Breast epithelium (tissue), 4 donors: ENCODE results near the gene RASGRP1. TPM values are rescaled to one million over a fixed set of nuclear protein-coding genes. Genes with fewer than 3 reads are reported as not detected.

Experiments used
- DNase-seq, 2 donors: peaks; one replicate each; pipeline ENCODE4 v3.0.0-alpha.2; 2019; ENCODE audit warnings: low spot score in 2 of 2
- H3K27ac ChIP-seq, 2 donors: fragments of 200-600 bp; sonication (generic) in 1 of 2; one replicate each; pipeline ENCODE4 v1.5.1; 2016 to 2019; ENCODE audit warnings: mild to moderate bottlenecking in 1 of 2
- H3K27me3 ChIP-seq, 2 donors: fragments of 200-600 bp; sonication (generic) in 1 of 2; one replicate each; pipeline versions ENCODE4 v1.5.1 to v1.6.0; 2017 to 2019; ENCODE audit warnings: control low read depth in 1 of 2, mild to moderate bottlenecking in 1 of 2
- H3K36me3 ChIP-seq: fragments of 200-600 bp; one replicate; pipeline ENCODE4 v1.5.1; 2019
- H3K4me1 ChIP-seq, 2 donors: fragments of 200-600 bp; sonication (generic); one replicate each; pipeline ENCODE4 v1.5.1; 2016 to 2019; ENCODE audit warnings: control low read depth in 1 of 2
- H3K4me3 ChIP-seq, 3 donors: fragments of 200-600 bp; sonication (generic); 1 replicate in 2 of 3; 2 replicates in 1 of 3; pipeline ENCODE4 v1.5.1; 2016 to 2019; ENCODE audit warnings: mild to moderate bottlenecking in 3 of 3, moderate library complexity in 2 of 3
- H3K9me3 ChIP-seq, 2 donors: fragments of 200-600 bp; sonication (generic) in 1 of 2; one replicate each; pipeline ENCODE4 v1.5.1; 2016 to 2019; ENCODE audit warnings: control low read depth in 1 of 2
- POLR2A ChIP-seq: fragments of 450-650 bp; IDR thresholded peaks from one replicate; pipeline ENCODE4 v1.6.1; 2016; ENCODE audit warnings: antibody characterized with exemption, mild to moderate bottlenecking, moderate library complexity
- POLR2AphosphoS5 ChIP-seq, 3 donors: sonication (generic); formaldehyde crosslinking; IDR thresholded peaks; one replicate each; pipeline ENCODE4 v1.6.1; 2017; ENCODE audit warnings: antibody characterized with exemption in 3 of 3
- intact Hi-C: fragments of 100-400 bp; cut with DNase I; formaldehyde crosslinking; loops from one replicate; pipeline ENCODE4 v1.15.1; 2023; ENCODE audit warnings: low total_unique reads
- total RNA-seq, 3 donors: library from RNA; depleted of rRNA; stranded (reverse); fragments of >200 nt; gene quantifications; one replicate each; pipeline ENCODE4 v1.1.0, GENCODE V29; 2016
- TF ChIP-seq, protein P1 (sequence below), 3 donors: fragments of 450-650 bp; IDR thresholded peaks; one replicate each; pipeline ENCODE4 v1.5.1; 2016 to 2017; ENCODE audit warnings: antibody characterized with exemption in 3 of 3, mild to moderate bottlenecking in 3 of 3, moderate library complexity in 3 of 3

Gene RASGRP1
- total RNA-seq, 3 donors from 2014 or later: 0.96 to 4.8 (median 1.3) TPM

DNA sequence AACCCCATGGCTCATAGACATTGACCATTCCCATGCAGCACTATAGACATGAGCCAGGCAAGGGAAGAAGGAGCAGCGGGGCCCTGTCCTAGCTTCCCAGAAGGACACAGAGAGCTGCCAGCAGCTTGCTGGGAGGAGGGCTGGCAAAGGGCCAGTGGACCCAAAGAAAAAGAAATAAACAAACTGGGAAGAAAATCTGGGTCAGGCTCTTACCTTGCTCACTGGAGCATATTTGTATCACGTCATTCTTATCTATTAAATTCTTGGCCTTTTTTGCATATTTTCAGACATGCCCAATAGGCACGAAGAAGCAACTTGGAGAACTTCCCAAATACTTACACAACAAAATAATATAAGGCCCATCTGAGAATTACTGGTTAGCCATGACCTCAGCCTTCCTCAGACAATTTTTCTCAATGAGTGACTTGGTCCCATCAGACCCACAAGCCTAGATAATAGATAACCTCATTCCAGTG is 28.4 kb downstream of the RASGRP1 start:
- no peaks in the 10 kb centered on the region for H3K9me3 ChIP-seq
- no peak for DNase-seq
- H3K27ac ChIP-seq: no peak overlapping the region
- TF ChIP-seq POLR2A (no peak), POLR2AphosphoS5 (IDR thresholded peaks at IDR 0.05) (no peak)
- TF ChIP-seq, protein P1, sequence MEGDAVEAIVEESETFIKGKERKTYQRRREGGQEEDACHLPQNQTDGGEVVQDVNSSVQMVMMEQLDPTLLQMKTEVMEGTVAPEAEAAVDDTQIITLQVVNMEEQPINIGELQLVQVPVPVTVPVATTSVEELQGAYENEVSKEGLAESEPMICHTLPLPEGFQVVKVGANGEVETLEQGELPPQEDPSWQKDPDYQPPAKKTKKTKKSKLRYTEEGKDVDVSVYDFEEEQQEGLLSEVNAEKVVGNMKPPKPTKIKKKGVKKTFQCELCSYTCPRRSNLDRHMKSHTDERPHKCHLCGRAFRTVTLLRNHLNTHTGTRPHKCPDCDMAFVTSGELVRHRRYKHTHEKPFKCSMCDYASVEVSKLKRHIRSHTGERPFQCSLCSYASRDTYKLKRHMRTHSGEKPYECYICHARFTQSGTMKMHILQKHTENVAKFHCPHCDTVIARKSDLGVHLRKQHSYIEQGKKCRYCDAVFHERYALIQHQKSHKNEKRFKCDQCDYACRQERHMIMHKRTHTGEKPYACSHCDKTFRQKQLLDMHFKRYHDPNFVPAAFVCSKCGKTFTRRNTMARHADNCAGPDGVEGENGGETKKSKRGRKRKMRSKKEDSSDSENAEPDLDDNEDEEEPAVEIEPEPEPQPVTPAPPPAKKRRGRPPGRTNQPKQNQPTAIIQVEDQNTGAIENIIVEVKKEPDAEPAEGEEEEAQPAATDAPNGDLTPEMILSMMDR (IDR thresholded peaks at IDR 0.05): no peak
- H3K36me3 ChIP-seq: no peaks in the 10 kb centered on the region
- H3K4me1 ChIP-seq: no peaks in the 10 kb centered on the region
- no peak overlapping the region for H3K4me3 ChIP-seq
- intact Hi-C loops: loop anchor here (10.0 kb wide), 1 partner anchor 521 kb away; no protein-coding TSS in a partner anchor
- no peaks in the 10 kb centered on the region for H3K27me3 ChIP-seq

DNA sequence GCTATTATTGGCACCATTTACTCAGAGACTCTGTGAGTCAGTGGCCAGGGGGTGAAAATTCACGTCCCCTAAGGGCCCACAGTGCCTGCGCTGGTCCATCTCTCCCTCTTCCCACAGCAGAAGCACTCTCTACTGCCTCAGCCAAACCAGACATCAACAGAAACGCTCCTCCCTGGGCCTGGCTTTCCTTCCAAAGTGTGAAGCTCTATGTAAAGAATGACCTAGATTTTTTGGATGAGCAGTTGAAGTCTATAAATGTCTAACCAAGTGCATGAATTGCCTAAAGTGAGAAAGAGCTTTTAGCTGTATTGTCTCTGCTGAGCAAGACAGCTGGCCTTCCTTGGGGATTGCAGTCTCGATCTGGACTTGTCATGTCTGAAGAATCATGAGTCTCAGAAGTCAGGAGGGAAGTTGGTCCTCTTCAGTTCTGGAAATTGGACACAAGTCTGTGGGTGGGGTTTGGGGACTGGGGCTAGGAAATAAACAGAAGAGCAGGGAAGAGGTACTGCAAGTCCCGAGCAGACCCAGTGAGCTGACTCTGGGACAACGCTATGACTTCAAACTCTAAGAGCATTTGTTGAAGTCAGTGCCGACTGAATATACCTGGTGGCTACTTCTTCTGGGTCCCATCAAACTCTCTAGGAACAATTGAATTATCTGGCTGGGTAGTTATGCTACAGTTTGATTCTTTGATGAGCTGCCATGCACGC is 29.0 kb downstream of the RASGRP1 start:
- Histone ChIP-seq H3K27ac (no peak overlapping the region), H3K36me3 (no peaks in the 10 kb centered on the region), H3K27me3 (no peaks in the 10 kb centered on the region), H3K4me1 (no peaks in the 10 kb centered on the region), H3K4me3 (no peak overlapping the region), H3K9me3 (no peaks in the 10 kb centered on the region)
- TF ChIP-seq, protein P1 (IDR thresholded peaks at IDR 0.05): no peak
- TF ChIP-seq POLR2AphosphoS5 (IDR thresholded peaks at IDR 0.05): no peak
- intact Hi-C loops: loop anchor here (10.0 kb wide), 1 partner anchor 521 kb away; no protein-coding TSS in a partner anchor
- DNase-seq: no peak

DNA sequence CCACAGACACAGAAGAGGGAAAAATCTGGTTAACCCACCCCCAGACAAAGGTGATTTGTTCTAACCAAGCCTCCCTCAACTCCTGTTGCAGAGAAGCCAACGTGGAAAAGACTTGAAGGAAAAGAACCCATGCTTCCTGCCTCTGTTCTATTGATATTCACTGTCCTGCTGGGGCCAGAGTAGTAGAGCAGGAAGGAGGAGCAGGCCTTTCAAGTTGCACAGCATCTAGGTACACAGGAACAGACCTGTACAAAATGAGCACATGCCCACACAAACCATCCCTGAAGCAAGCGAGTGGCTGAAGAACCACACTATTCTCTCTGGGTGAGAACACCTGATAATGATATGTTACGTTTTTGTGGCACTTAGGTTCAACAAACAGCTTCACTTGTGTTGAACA is 29.9 kb downstream of the RASGRP1 start:
- Histone ChIP-seq H3K27me3 (no peaks in the 10 kb centered on the region), H3K4me1 (no peaks in the 10 kb centered on the region), H3K9me3 (no peaks in the 10 kb centered on the region), H3K4me3 (no peak overlapping the region), H3K27ac (no peak overlapping the region), H3K36me3 (no peaks in the 10 kb centered on the region)
- TF ChIP-seq POLR2AphosphoS5 (IDR thresholded peaks at IDR 0.05): no peak
- no peak for TF ChIP-seq POLR2A
- TF ChIP-seq, protein P1 (IDR thresholded peaks at IDR 0.05): no peak
- no peak for DNase-seq
- intact Hi-C loops: loop anchor here (10.0 kb wide), 1 partner anchor 520 kb away; no protein-coding TSS in a partner anchor

DNA sequence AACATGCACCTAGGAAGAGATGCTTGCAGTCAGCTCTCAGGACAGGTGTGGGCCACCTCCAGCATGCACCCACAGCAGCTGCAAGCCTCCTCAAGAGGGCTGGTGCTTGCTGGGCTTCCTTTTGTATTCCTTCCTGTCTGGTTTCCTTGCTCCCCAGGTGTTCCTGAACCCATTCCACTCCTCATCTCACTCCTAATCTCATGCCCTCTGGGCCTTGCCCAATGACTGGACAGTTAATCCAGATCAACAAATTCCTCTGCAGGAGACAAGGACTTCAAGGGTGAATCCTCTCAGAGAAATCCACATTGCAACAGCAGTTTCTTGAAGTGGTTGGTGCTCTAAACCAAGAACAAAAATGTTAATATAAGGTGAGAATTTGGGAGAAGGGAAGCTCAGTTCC is 30.7 kb downstream of the RASGRP1 start:
- Histone ChIP-seq H3K36me3 (no peaks in the 10 kb centered on the region), H3K9me3 (no peaks in the 10 kb centered on the region), H3K4me1 (no peaks in the 10 kb centered on the region), H3K4me3 (no peak overlapping the region), H3K27me3 (no peaks in the 10 kb centered on the region), H3K27ac (no peak overlapping the region)
- DNase-seq: no peak
- no peak for TF ChIP-seq POLR2AphosphoS5 (IDR thresholded peaks at IDR 0.05)
- TF ChIP-seq, protein P1 (IDR thresholded peaks at IDR 0.05): no peak
- TF ChIP-seq POLR2A: no peak
- intact Hi-C loops: loop anchor here (10.0 kb wide), 1 partner anchor 519 kb away; no protein-coding TSS in a partner anchor

DNA sequence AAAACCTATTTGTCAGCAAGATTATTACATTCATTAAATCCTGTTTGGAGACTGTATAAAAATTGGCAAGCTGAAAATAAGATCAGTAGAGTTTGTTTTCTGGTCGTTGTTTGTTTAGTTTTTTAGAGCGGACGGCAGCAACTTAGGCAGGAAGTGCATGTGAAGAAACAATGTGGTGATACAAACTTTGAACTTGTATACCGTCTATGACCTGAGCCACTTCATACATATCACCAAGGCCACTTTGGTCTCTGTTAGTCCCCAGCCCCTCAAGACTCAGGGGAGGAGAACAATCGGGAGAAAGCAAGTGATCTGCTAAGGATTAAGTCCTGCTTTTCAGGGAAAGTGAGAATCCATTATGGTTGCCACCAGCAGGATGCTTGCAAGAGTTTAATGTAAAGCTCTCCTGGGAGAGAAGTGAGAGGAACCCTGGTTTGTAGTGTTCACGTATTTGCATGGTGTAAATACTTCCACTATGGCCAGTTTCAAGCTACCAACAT is 31.1 kb downstream of the RASGRP1 start:
- H3K27ac ChIP-seq: no peak overlapping the region
- H3K4me3 ChIP-seq: no peak overlapping the region
- no peaks in the 10 kb centered on the region for H3K4me1 ChIP-seq
- no peaks in the 10 kb centered on the region for H3K9me3 ChIP-seq
- TF ChIP-seq, protein P1 (IDR thresholded peaks at IDR 0.05): no peak
- TF ChIP-seq POLR2AphosphoS5 (IDR thresholded peaks at IDR 0.05) (no peak), POLR2A (no peak)
- no peak for DNase-seq
- H3K36me3 ChIP-seq: no peaks in the 10 kb centered on the region
- no peaks in the 10 kb centered on the region for H3K27me3 ChIP-seq
- intact Hi-C loops: loop anchor here (10.0 kb wide), 1 partner anchor 519 kb away; no protein-coding TSS in a partner anchor
